H9 (cell line): ENCODE data around the gene MAP3K5. TPM values are rescaled to one million over a fixed set of nuclear protein-coding genes. Genes with fewer than 3 reads are reported as not detected.

Source experiments
- DNase-seq: peaks from one replicate; pipeline ENCODE4 v3.0.0-alpha.2; 2017
- H2AFZ ChIP-seq: one replicate; pipeline ENCODE4 v1.6.1; 2013; ENCODE audit warnings: mild to moderate bottlenecking, low read length, control low read depth, moderate library complexity
- H2AK5ac ChIP-seq: 2 replicates; pipeline ENCODE4 v1.6.1; 2013; ENCODE audit warnings: low read length, control low read depth, mixed read lengths; ENCODE audit not compliant: insufficient read length
- H2BK120ac ChIP-seq: one replicate; pipeline ENCODE4 v1.6.1; 2013; ENCODE audit warnings: low read depth, mild to moderate bottlenecking, low read length, control low read depth, inconsistent platforms; ENCODE audit not compliant: poor library complexity, severe bottlenecking
- H2BK12ac ChIP-seq: 2 replicates; pipeline ENCODE4 v1.6.1; 2013; ENCODE audit warnings: low read length, control low read depth, mixed read lengths, low read depth; ENCODE audit not compliant: insufficient read length
- H2BK15ac ChIP-seq: 2 replicates; pipeline ENCODE4 v1.6.1; 2013; ENCODE audit warnings: low read depth, low read length, control low read depth
- H2BK20ac ChIP-seq: one replicate; pipeline ENCODE4 v1.6.1; 2013; ENCODE audit warnings: low read depth, mild to moderate bottlenecking, low read length, control low read depth, inconsistent platforms; ENCODE audit not compliant: poor library complexity, severe bottlenecking
- H2BK5ac ChIP-seq: 2 replicates; pipeline ENCODE4 v1.6.1; 2013; ENCODE audit warnings: low read length, control low read depth, mixed read lengths; ENCODE audit not compliant: insufficient read length
- H3K14ac ChIP-seq: 2 replicates; pipeline ENCODE4 v1.6.1; 2013; ENCODE audit warnings: low read length, control low read depth; ENCODE audit not compliant: insufficient read depth
- H3K18ac ChIP-seq: 2 replicates; pipeline ENCODE4 v1.6.1; 2013; ENCODE audit warnings: low read depth, mild to moderate bottlenecking, mixed read lengths, low read length, control low read depth; ENCODE audit not compliant: insufficient read length
- H3K23ac ChIP-seq: 2 replicates; pipeline ENCODE4 v1.6.1; 2013; ENCODE audit warnings: low read length, control low read depth, mixed read lengths, low read depth; ENCODE audit not compliant: insufficient read length
- H3K23me2 ChIP-seq: 2 replicates; pipeline ENCODE4 v1.6.1; 2013; ENCODE audit warnings: low read depth, mild to moderate bottlenecking, mixed read lengths, low read length, control low read depth; ENCODE audit not compliant: insufficient read length, poor library complexity, severe bottlenecking
- H3K27ac ChIP-seq: 2 replicates; pipeline ENCODE4 v1.5.1; 2013; ENCODE audit warnings: low read length, control low read depth, mixed read lengths, low read depth; ENCODE audit not compliant: insufficient read length
- H3K27me3 ChIP-seq: 2 replicates; pipeline ENCODE4 v1.6.1; 2013; ENCODE audit warnings: low read length, control low read depth, inconsistent platforms; ENCODE audit not compliant: insufficient read depth
- H3K4ac ChIP-seq: 2 replicates; pipeline ENCODE4 v1.6.1; 2013; ENCODE audit warnings: low read depth, mild to moderate bottlenecking, control low read depth, inconsistent platforms, low read length, moderate library complexity
- H3K4me1 ChIP-seq: 2 replicates; pipeline ENCODE4 v1.6.1; 2013; ENCODE audit warnings: low read length, control low read depth, inconsistent platforms; ENCODE audit not compliant: insufficient read depth
- H3K4me2 ChIP-seq: 2 replicates; pipeline ENCODE4 v1.6.1; 2013; ENCODE audit warnings: low read length, control low read depth, mixed read lengths; ENCODE audit not compliant: insufficient read length, insufficient read depth
- H3K56ac ChIP-seq: 2 replicates; pipeline ENCODE4 v1.6.1; 2013; ENCODE audit warnings: low read depth, mild to moderate bottlenecking, mixed read lengths, low read length, control low read depth; ENCODE audit not compliant: insufficient read length
- H3K79me1 ChIP-seq: 2 replicates; pipeline ENCODE4 v1.6.1; 2013; ENCODE audit warnings: low read depth, mild to moderate bottlenecking, moderate library complexity, low read length, control low read depth, inconsistent platforms; ENCODE audit not compliant: insufficient read depth, poor library complexity, severe bottlenecking
- H3K79me2 ChIP-seq: 2 replicates; pipeline ENCODE4 v1.6.1; 2013; ENCODE audit warnings: low read length, control low read depth, inconsistent platforms; ENCODE audit not compliant: insufficient read depth
- H3K9ac ChIP-seq: 2 replicates; pipeline ENCODE4 v1.6.1; 2013; ENCODE audit warnings: low read length, control low read depth, mixed read lengths; ENCODE audit not compliant: insufficient read length; ENCODE audit errors: extremely low read depth
- H3K9me3 ChIP-seq: one replicate; pipeline ENCODE4 v1.6.1; 2013; ENCODE audit warnings: low read depth, low read length, inconsistent platforms; ENCODE audit not compliant: control insufficient read depth
- H3T11ph ChIP-seq: one replicate; pipeline ENCODE4 v1.6.1; 2013; ENCODE audit warnings: mild to moderate bottlenecking, low read length, control low read depth, inconsistent platforms
- H4K20me1 ChIP-seq: one replicate; pipeline ENCODE4 v1.6.1; 2013; ENCODE audit not compliant: control insufficient read depth, insufficient read length, insufficient read depth
- H4K5ac ChIP-seq: 2 replicates; pipeline ENCODE4 v1.6.1; 2013; ENCODE audit warnings: low read depth, mild to moderate bottlenecking, mixed read lengths, low read length, control low read depth; ENCODE audit not compliant: insufficient read length
- H4K8ac ChIP-seq: replicated peaks from 2 replicates; pipeline ENCODE4 v1.6.1; 2013; ENCODE audit warnings: low read length, control low read depth, mixed read lengths, low read depth; ENCODE audit not compliant: insufficient read length
- H4K91ac ChIP-seq: 2 replicates; pipeline ENCODE4 v1.6.1; 2013; ENCODE audit warnings: low read depth, mild to moderate bottlenecking, moderate library complexity, mixed read lengths, low read length, control low read depth; ENCODE audit not compliant: insufficient read length
- H3K27ac Mint-ChIP-seq, 3 experiments: 2 replicates in 2 of 3; 3 replicates in 1 of 3; pipeline ENCODE4 v1.8.0; 2020 to 2021; ENCODE audit warnings: mixed read lengths in 3 of 3, mild to moderate bottlenecking in 1 of 3, moderate library complexity in 1 of 3
- H3K27me3 Mint-ChIP-seq: 2 replicates; pipeline ENCODE4 v1.8.0; 2021; ENCODE audit warnings: low read depth, mild to moderate bottlenecking, moderate library complexity, mixed read lengths
- H3K36me3 Mint-ChIP-seq, 3 experiments: 2 replicates in 2 of 3; 3 replicates in 1 of 3; pipeline ENCODE4 v1.8.0; 2020 to 2021; ENCODE audit warnings: low read depth in 3 of 3, mixed read lengths in 3 of 3; ENCODE audit not compliant: insufficient read depth in 1 of 3
- H3K4me1 Mint-ChIP-seq, 2 experiments: 2 replicates each; pipeline ENCODE4 v1.8.0; 2020; ENCODE audit warnings: mixed read lengths in 2 of 2
- H3K4me3 Mint-ChIP-seq, 2 experiments: 2 replicates in 1 of 2; 3 replicates in 1 of 2; pipeline ENCODE4 v1.8.0; 2020 to 2021; ENCODE audit warnings: mild to moderate bottlenecking in 2 of 2, mixed read lengths in 2 of 2, moderate library complexity in 1 of 2
- H3K9me3 Mint-ChIP-seq, 2 experiments: 2 replicates in 1 of 2; 3 replicates in 1 of 2; pipeline ENCODE4 v1.8.0; 2020; ENCODE audit warnings: mild to moderate bottlenecking in 2 of 2, mixed read lengths in 2 of 2, moderate library complexity in 1 of 2
- CTCF ChIP-seq: fragments of 200-600 bp; sonication (generic); conservative IDR thresholded peaks from 3 replicates; pipeline ENCODE4 v1.8.0; 2021; ENCODE audit warnings: antibody characterized with exemption, mild to moderate bottlenecking
- WGBS: extraction: QIAGEN DNeasy Blood & Tissue Kit; methylation state at CpG from one replicate; pipeline ENCODE4 v1.1.7; 2013; ENCODE audit warnings: missing lambda C conversion rate, low lambda C conversion rate, mixed read lengths; ENCODE audit not compliant: insufficient read length; ENCODE audit errors: extremely low coverage; 5-methylcytosine and 5-hydroxymethylcytosine counted together
- total RNA-seq: library from RNA; stranded (reverse); gene quantifications from 2 replicates; pipeline ENCODE4 v1.2.1, GENCODE V29; 2021

The MAP3K5 gene
- total RNA-seq, 1 experiment from 2014 or later: 1.6 TPM

- no peaks in the 10 kb centered on the region for H3K27me3 Mint-ChIP-seq
- H3K9ac ChIP-seq: no peak overlapping the region
- no peak overlapping the region for H3K56ac ChIP-seq
- peaks cover 9 to 12% of the 10 kb centered on the region in 2 experiments; a peak in 3 of 4 replicates for H3K4me1 Mint-ChIP-seq
- H2AFZ ChIP-seq: no peak overlapping the region
- no peak overlapping the region for H2BK12ac ChIP-seq
- H3K9me3 Mint-ChIP-seq: no peaks in the 10 kb centered on the region
- H4K5ac ChIP-seq: no peak overlapping the region
- H3K4me3 Mint-ChIP-seq: no peak overlapping the region
- no peaks in the 10 kb centered on the region for H3K79me2 ChIP-seq
- H3T11ph ChIP-seq: no peak overlapping the region
- no peaks in the 10 kb centered on the region for H4K20me1 ChIP-seq
- no peaks in the 10 kb centered on the region for H3K36me3 Mint-ChIP-seq
- no peaks in the 10 kb centered on the region for H3K79me1 ChIP-seq
- H3K14ac ChIP-seq: no peak overlapping the region
- H3K4me2 ChIP-seq: no peak overlapping the region
- H3K23me2 ChIP-seq: no peaks in the 10 kb centered on the region
- no peak overlapping the region for H3K23ac ChIP-seq
- no peak overlapping the region for H3K27ac Mint-ChIP-seq
- H3K27ac ChIP-seq: no peak overlapping the region
- H3K18ac ChIP-seq: no peak overlapping the region
- no peak overlapping the region for H4K8ac ChIP-seq
- H3K4ac ChIP-seq: no peak overlapping the region
- no peak overlapping the region for H2BK15ac ChIP-seq
- no peak for DNase-seq
- H3K4me1 ChIP-seq: peaks cover 10% of the 10 kb centered on the region; the same call in 1 of the 2 replicates
- TF ChIP-seq CTCF: no peak
- H4K91ac ChIP-seq: no peak overlapping the region
- H3K9me3 ChIP-seq: no peaks in the 10 kb centered on the region
- H2AK5ac ChIP-seq: no peak overlapping the region
- no peak overlapping the region for H2BK120ac ChIP-seq
- H3K27me3 ChIP-seq: no peaks in the 10 kb centered on the region
- H2BK5ac ChIP-seq: no peak overlapping the region
- no CpG with 5 or more reads among the region's 3 CpGs for WGBS
- H2BK20ac ChIP-seq: no peak overlapping the region
Measured at GRCh38 chr6:136641873-136642465, 150.3 kb downstream of the MAP3K5 start.
